ENCODE data around the gene C10orf90. TPM values are rescaled to one million over a fixed set of nuclear protein-coding genes. Genes with fewer than 3 reads are reported as not detected.

Gene C10orf90
- polyA plus RNA-seq, 6 donors from 2014 or later: not detected

GRCh38 chr10:126459032-126459831 lies 211.3 kb downstream of the C10orf90 start:
- no peak overlapping the region for H3K27ac Mint-ChIP-seq
- DNase-seq (no peak), ATAC-seq (ENCODE audit: low read depth in 2 of 2) (no peak)
- no peak overlapping the region for H3K4me3 Mint-ChIP-seq
- no peaks in the 10 kb centered on the region for H3K4me1 Mint-ChIP-seq
- no peaks in the 10 kb centered on the region for H3K36me3 Mint-ChIP-seq
- peaks cover 0 to 7% (median 0%) of the 10 kb centered on the region in 7 donors for H3K9me3 Mint-ChIP-seq
- H3K27me3 Mint-ChIP-seq: peaks cover 0 to 8% (median 6%) of the 10 kb centered on the region in 3 donors

GRCh38 chr10:126458466-126458865 lies 212.0 kb downstream of the C10orf90 start:
- no peak for ATAC-seq (ENCODE audit: low read depth in 2 of 2)

GRCh38 chr10:126456632-126457031 lies 213.9 kb downstream of the C10orf90 start:
- Mint-ChIP-seq H3K4me1 (no peaks in the 10 kb centered on the region), H3K27ac (no peak overlapping the region), H3K4me3 (no peak overlapping the region), H3K9me3 (peaks cover 0 to 5% (median 0%) of the 10 kb centered on the region in 7 donors), H3K27me3 (no peaks in the 10 kb centered on the region), H3K36me3 (no peaks in the 10 kb centered on the region)
- no peak for DNase-seq
- no peak for ATAC-seq (ENCODE audit: low read depth in 2 of 2)

More at GRCh38 chr10:126458466-126458865, 212.0 kb downstream of the C10orf90 start:
- Mint-ChIP-seq H3K36me3 (no peaks in the 10 kb centered on the region), H3K27me3 (peaks cover 0 to 7% (median 6%) of the 10 kb centered on the region in 3 donors), H3K9me3 (peaks cover 0 to 6% (median 2%) of the 10 kb centered on the region in 7 donors), H3K4me3 (no peak overlapping the region), H3K4me1 (no peaks in the 10 kb centered on the region), H3K27ac (no peak overlapping the region)
- no peak for DNase-seq

- H3K36me3 Mint-ChIP-seq: no peaks in the 10 kb centered on the region
- no peak overlapping the region for H3K4me3 Mint-ChIP-seq
- no peak overlapping the region for H3K27ac Mint-ChIP-seq
- H3K9me3 Mint-ChIP-seq: peaks cover 0 to 5% (median 0%) of the 10 kb centered on the region in 7 donors
- ATAC-seq (ENCODE audit: low read depth in 2 of 2): no peak
- no peak for DNase-seq
- no peaks in the 10 kb centered on the region for H3K27me3 Mint-ChIP-seq
- H3K4me1 Mint-ChIP-seq: no peaks in the 10 kb centered on the region
Observed at GRCh38 chr10:126455766-126456405, 214.6 kb downstream of the C10orf90 start.

- H3K4me3 Mint-ChIP-seq: no peak overlapping the region
- ATAC-seq (ENCODE audit: low read depth in 2 of 2) (no peak), DNase-seq (no peak)
- H3K27ac Mint-ChIP-seq: no peak overlapping the region
- H3K9me3 Mint-ChIP-seq: peaks cover 0 to 5% (median 0%) of the 10 kb centered on the region in 7 donors
- H3K27me3 Mint-ChIP-seq: no peaks in the 10 kb centered on the region
- no peaks in the 10 kb centered on the region for H3K36me3 Mint-ChIP-seq
- H3K4me1 Mint-ChIP-seq: no peaks in the 10 kb centered on the region
Observed at GRCh38 chr10:126455036-126455765, 215.3 kb downstream of the C10orf90 start.

- no peak overlapping the region for H3K27ac Mint-ChIP-seq
- ATAC-seq (ENCODE audit: low read depth in 2 of 2) (no peak), DNase-seq (no peak)
- H3K4me1 Mint-ChIP-seq: no peaks in the 10 kb centered on the region
- no peak overlapping the region for H3K4me3 Mint-ChIP-seq
- no peaks in the 10 kb centered on the region for H3K27me3 Mint-ChIP-seq
- H3K36me3 Mint-ChIP-seq: no peaks in the 10 kb centered on the region
- H3K9me3 Mint-ChIP-seq: peaks cover 0 to 5% (median 0%) of the 10 kb centered on the region in 7 donors
Observed at GRCh38 chr10:126454045-126454751, 216.3 kb downstream of the C10orf90 start.

- H3K4me3 Mint-ChIP-seq: no peak overlapping the region
- no peak for ATAC-seq (ENCODE audit: low read depth in 2 of 2)
Observed at GRCh38 chr10:126452245-126452644, 218.2 kb downstream of the C10orf90 start.

GRCh38 chr10:126448091-126448490 lies 222.4 kb downstream of the C10orf90 start:
- DNase-seq: no peak
- no peak for ATAC-seq (ENCODE audit: low read depth in 2 of 2)
- Mint-ChIP-seq H3K4me3 (no peak overlapping the region), H3K36me3 (no peaks in the 10 kb centered on the region), H3K9me3 (peaks cover 3 to 17% (median 6%) of the 10 kb centered on the region in 7 donors), H3K4me1 (no peaks in the 10 kb centered on the region), H3K27ac (no peak overlapping the region), H3K27me3 (peaks cover 0 to 10% (median 6%) of the 10 kb centered on the region in 3 donors)

More at GRCh38 chr10:126452245-126452644, 218.2 kb downstream of the C10orf90 start:
- no peak overlapping the region for H3K27ac Mint-ChIP-seq
- H3K9me3 Mint-ChIP-seq: peaks cover 0 to 8% (median 2%) of the 10 kb centered on the region in 7 donors
- H3K36me3 Mint-ChIP-seq: no peaks in the 10 kb centered on the region
- DNase-seq: no peak
- no peaks in the 10 kb centered on the region for H3K4me1 Mint-ChIP-seq
- H3K27me3 Mint-ChIP-seq: no peaks in the 10 kb centered on the region

- DNase-seq: no peak
- Mint-ChIP-seq H3K4me3 (no peak overlapping the region), H3K9me3 (peaks cover 2 to 14% (median 6%) of the 10 kb centered on the region in 7 donors), H3K27me3 (peaks cover 10 to 39% (median 10%) of the 10 kb centered on the region in 3 donors), H3K36me3 (peaks cover 0 to 5% of the 10 kb centered on the region in 2 donors), H3K4me1 (no peaks in the 10 kb centered on the region), H3K27ac (no peak overlapping the region)
- no peak for ATAC-seq (ENCODE audit: low read depth in 2 of 2)
Observed at GRCh38 chr10:126439942-126440341, 230.6 kb downstream of the C10orf90 start.

GRCh38 chr10:126438407-126438783 lies 232.1 kb downstream of the C10orf90 start:
- Mint-ChIP-seq H3K4me1 (no peaks in the 10 kb centered on the region), H3K27ac (no peak overlapping the region), H3K9me3 (peaks cover 0 to 6% (median 2%) of the 10 kb centered on the region in 7 donors), H3K36me3 (peaks cover 0 to 5% of the 10 kb centered on the region in 2 donors), H3K27me3 (peaks cover 7 to 32% (median 10%) of the 10 kb centered on the region in 3 donors), H3K4me3 (no peak overlapping the region)
- DNase-seq (no peak), ATAC-seq (ENCODE audit: low read depth in 2 of 2) (no peak)

- Mint-ChIP-seq H3K4me3 (no peak overlapping the region), H3K9me3 (peaks cover 0 to 6% (median 2%) of the 10 kb centered on the region in 7 donors), H3K4me1 (no peaks in the 10 kb centered on the region), H3K27ac (no peak overlapping the region), H3K36me3 (peaks cover 0 to 5% of the 10 kb centered on the region in 2 donors), H3K27me3 (peaks cover 7 to 26% (median 10%) of the 10 kb centered on the region in 3 donors)
- DNase-seq: no peak
- ATAC-seq (ENCODE audit: low read depth in 2 of 2): no peak
Observed at GRCh38 chr10:126437635-126438406, 232.7 kb downstream of the C10orf90 start.

- H3K36me3 Mint-ChIP-seq: no peaks in the 10 kb centered on the region
- H3K27me3 Mint-ChIP-seq: peaks cover 0 to 11% (median 6%) of the 10 kb centered on the region in 3 donors
- DNase-seq (no peak), ATAC-seq (ENCODE audit: low read depth in 2 of 2) (no peak)
- no peak overlapping the region for H3K27ac Mint-ChIP-seq
- H3K4me3 Mint-ChIP-seq: no peak overlapping the region
- peaks cover 0 to 8% (median 0%) of the 10 kb centered on the region in 7 donors for H3K9me3 Mint-ChIP-seq
- H3K4me1 Mint-ChIP-seq: no peaks in the 10 kb centered on the region
Observed at GRCh38 chr10:126434235-126434634, 236.3 kb downstream of the C10orf90 start.
